ENCODE data around the gene GLB1L2.
A peak's percentile ranks its signal among the peaks of the same experiment; 100 is the strongest.
"Not testable (repeated sequence)": the region's sequence is repeated elsewhere in the genome, so short reads cannot be mapped to it uniquely, and the experiment has no call there.

The GLB1L2 gene

DNA sequence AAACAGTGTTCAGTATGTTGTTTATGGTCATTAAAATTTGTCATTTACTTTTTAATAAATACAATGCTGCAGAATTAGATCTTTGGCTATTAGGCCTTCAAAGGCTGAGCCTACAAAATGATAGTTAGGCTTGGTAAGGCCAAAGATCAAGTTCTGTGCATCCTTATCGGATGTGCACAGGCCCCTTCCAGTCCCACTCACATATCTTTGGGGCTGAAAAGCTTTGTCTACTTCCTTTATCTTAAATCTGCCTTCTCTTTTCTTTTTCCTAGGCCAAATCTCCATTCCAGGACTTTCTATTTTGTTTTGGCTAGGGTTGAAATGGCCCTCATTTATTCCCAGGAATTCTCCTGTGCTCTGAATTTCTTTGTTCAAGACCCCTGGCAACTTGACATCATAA lies 3.4 kb upstream of the GLB1L2 start:
- DNase-seq (ENCODE audit: low read depth in 2 of 2), result no peak

DNA sequence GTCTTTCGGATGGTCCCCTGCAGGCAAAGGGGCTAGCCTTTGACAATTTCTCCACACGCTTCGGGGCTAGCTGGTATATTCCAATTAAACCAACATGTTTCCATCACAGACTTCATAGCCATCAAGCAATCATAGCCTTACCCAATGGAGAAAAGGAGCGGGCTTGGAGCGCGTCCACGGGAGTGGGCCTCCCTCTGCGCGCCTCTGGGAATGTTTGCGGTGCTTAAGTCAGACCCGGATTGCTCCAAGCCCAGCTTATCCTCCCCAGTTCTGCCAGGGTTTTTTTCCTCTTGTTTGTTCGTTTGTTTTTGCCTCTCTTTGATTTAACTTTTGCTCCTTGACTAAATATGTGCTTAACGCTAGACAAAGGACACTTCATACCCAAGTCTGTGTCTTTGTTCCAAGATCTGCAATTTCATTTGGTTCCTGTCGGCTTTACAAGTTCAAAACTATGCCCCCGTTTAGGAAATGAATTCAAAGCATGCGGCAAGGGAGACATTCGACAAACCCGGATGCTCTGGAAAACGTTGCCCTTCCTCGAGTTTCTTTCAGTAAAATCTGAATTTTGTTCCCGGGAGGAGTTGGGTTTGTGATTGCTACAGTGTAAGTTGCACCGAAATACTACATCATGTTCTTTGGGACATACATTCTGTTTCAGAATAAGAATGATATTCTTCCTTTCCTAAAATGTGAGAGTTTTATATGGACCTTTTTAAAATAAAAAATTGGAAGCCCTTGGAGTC lies 1.0 kb upstream of the GLB1L2 start:
- no peak for DNase-seq (ENCODE audit: low read depth in 2 of 2)

DNA sequence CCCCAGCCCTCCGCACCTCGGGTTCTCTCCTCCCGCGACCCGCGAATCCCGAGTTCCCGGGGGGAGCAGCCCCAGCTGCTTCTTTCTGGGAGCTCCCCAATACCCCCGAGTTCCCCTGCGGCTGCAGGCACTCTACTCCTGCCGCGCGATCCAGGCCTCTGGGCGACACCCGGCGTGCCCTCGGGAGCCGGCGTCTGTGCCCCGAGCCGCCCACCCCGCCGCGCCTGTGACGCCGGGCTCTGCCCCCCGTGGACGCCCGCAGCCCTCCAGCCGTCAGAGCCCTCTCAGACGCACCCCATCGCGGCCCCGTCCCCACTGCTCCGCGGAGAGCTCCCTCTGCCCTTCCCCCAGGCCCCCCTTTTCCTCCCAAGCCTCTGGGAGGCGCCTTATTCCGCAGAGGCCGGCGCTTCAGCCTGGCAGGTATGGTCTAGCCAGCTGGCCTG lies 422 bp downstream of the GLB1L2 start:
- DNase-seq (ENCODE audit: low read depth in 2 of 2), result peak in 1 of 2 donors; percentile 17

DNA sequence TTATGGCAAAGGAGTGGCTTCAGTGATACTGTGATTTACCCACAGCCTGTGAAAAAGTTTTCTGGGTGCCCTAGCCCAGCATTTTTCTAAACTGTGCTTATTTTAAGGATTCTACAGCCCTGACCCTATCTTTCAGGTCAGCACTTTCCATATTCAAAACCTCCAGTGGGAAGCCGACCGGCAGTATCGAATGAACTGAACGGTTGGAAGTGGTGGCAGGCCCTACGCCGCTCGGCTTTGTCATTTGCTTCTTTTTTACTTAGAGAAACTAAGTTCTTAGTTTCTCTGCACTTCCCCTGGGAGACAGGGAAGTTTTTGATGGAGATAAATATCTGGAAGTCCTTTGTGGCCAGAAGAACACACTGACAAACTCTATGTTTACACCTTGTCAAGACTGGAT lies 994 bp downstream of the GLB1L2 start:
- DNase-seq (ENCODE audit: low read depth in 2 of 2), result no peak

DNA sequence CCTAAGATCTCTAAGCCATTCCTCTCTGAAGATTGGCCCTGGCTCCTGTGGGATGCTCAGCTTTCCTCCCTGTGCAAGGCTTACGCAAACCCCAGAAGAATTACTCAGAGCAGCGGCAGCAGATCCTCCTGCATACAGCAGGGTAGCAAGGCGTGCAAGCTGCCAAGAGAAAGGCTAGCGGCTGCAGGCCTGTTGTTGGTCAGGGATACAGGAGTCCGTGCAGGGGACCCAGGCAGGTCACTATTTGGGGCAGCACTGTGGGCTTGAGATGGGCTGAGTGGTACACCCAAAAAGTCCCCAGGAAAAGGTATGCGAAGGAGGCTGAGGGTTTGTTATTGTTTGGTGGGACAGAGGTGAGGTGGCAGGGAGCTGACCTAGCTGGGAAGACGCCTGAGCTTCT lies 1.5 kb downstream of the GLB1L2 start:
- no peak for DNase-seq (ENCODE audit: low read depth in 2 of 2)

DNA sequence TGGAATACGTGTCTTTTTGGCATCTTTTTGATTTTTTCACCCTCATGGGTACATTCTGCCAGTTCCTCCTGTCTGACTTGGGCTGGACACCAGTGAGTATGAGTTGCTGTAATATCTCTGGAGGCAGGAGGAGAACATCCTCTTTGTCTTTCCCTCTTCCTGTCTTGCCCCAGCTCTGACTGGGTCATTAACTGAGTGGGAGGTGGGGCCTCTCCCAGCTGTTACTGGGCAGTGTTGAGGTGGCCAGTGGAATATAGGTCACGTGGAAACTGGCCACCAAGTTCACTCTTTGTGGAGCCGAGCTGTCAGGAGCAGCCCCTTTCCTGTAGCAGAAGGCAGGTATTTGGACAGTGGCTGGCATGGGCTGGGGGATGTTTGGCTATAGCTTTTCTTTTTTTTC lies 2.2 kb downstream of the GLB1L2 start:
- no peak for DNase-seq (ENCODE audit: low read depth in 2 of 2)

DNA sequence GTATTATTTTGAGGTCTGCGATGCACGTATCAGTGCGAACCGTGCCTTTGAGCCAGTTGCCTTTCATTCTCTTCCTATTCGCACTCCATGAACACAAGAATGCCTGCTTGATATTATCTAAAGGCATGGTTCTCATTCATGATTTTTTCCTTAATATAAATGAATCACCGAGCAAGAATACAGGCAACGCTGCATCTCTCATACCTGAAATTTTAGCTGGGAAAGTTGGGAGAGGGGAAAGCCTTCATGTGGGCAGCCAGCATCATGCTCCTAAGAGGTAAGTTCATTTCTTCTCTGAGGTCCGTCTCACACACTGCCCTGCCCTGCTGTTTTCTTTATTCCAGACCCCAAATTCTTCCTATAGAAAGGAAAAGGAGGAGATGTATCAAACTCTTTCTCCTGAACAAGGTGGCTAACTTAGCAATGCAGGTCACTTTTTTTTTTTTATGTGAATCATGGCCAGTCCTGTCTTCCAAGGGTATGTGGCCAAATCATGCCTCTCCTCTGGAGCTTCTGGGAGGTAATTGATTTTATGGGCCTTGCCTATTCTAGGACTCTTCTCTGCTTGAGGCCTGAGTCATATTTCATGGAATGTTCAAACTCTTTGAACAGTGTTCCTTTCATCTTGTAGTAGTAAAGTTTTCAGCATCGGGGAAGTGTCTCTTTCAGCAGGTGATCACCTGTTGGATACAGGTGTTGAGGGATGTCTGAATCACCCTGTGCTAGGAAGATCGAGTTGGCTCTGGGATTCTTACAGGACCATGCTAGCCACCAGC lies 3.2 kb downstream of the GLB1L2 start:
- no peak for DNase-seq (ENCODE audit: low read depth in 2 of 2)

DNA sequence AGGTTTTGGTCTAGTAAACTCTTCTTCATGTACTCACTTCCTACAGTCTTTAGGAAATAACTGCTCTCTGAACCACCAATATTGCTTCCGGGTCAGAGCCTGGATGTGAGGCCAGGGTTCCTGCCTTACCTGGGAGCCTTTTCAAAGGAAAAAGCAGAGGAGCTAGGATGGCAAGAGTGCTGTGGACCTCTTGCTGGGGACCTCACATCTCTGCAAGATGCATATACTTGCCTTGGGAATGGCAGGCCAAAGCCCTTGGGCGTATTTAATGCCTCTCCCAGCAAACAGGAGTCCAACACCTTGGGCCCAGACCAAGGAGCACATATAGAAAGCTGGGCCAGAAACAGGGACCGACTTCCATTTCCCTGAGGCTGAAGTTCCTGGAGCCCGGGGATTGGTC lies 5.3 kb downstream of the GLB1L2 start:
- no peak for DNase-seq (ENCODE audit: low read depth in 2 of 2)

DNA sequence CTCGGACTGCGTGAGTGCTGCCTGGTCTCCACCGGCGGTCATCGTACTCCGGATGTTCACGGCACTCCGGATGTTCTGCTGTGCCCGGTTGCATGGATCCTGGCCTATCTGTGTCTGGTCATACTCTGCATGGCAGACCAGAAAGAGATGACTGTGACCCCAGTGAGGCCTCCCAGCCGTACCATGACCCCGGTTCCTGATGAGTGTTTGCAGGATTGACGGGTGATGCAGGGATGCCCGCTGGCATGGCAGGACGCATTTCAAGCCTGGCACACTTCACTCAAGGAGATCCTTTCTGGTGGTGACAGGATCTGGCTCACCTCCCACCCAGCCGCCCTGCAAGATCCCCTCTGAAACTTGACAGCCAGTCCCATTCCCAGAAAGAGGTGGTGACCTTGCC lies 6.3 kb downstream of the GLB1L2 start:
- no peak for DNase-seq (ENCODE audit: low read depth in 2 of 2)

DNA sequence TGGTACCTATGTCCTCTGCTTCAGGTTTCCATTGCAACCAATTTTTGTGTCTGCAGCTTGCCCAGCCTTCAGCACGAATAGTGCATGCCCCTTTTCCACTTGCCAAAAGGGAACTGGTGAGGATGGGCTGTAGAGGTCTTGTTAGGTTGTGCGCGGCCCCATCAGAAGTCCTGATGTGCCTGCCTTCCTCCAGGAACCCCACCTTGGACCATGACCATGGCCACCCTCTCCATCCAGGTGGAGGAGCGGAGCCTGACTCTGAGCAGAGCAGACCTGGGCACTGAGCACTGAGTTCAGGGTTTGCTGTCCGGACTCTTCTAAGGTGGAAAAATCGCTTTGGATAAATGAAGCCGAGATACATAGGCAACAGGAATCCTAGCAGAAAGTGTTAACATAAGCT lies 6.9 kb downstream of the GLB1L2 start:
- no peak for DNase-seq (ENCODE audit: low read depth in 2 of 2)

DNA sequence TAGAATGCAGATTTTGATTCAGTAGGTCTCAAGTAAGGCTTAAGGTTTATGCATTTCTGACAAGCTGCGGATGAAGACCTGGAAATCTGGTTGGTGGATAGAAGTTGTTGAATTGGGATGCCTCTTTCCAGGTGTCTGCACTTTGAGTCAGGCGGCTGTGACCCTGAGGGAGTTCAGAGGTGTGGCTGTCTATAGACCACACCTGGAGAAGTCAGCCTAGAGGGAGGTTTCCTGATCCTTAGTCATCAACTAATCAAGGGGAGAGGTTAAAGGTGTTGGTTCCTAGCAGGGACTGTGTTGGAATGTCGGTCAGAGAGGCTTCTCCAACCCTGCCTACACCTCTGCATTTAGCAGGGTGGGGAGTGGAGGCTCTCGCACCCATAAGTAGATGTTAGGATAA lies 8.0 kb downstream of the GLB1L2 start:
- DNase-seq (ENCODE audit: low read depth in 2 of 2), result no peak

DNA sequence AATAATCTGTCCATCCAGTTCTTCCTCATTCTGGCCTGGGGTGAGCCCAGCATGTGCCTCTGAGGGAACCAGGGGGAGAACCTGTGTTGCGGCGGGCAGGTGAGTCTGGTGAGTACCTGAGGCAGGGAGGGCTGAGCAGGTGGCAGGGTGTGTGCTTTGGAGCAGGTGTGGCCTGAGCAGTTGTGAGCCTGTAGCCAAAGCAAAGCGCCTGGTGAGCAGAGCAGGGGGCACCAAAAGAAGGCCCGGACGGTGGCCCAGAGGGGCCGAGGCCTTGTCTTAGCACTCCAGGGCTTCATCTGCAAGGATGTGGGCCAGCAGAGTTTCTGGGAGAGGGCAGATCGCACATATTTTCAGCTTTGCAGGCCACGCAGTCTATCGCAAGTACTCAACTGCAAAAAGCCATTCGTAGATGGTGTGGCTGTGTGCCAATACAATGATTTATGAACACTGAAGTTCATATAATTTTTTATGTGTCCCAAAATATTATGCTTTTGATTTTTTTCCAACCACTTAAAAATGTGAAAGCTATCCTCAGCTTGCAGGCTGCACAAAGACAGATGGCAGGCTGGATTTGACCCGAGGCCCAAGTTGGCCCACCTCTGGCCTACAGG lies 8.7 kb downstream of the GLB1L2 start:
- DNase-seq (ENCODE audit: low read depth in 2 of 2), result no peak

DNA sequence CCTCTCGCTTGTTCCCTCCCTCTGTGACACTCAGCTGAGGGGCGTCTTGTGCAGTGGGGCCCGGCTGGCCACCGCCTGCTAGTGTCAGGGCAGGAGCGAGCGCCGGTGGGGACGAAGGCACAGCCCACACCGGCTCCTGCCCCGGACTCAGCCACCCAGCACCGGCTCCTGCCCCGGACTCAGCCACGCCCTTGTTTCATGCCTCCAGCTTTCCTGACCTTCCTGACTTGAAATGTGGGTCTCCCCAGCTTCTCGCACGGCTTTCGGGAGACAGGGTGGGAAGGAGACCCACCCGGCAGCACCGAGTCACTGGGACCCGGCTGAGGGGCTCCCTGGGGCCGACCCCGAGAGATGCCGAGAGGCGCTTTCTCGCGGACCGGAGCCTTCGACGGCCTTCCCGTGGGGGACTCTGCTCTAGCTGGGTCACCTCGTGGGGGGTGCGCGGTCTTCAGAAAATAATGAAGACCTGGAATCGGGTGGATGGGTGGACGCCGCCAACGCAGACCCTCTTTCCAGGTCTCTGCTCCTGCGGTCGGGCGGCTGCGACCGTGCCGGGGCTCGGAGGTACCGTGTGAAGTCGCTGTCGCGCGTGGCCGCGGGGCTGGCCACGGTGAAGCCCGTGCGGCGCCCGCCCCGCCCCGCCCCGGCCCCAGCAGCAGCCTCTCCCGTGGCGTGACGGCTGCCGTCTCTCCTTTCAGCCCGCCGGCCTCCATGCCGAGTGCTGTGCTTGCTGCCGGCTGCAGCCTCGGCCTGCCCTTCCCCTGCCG lies 10.2 kb downstream of the GLB1L2 start:
- no peak for DNase-seq (ENCODE audit: low read depth in 2 of 2)

DNA sequence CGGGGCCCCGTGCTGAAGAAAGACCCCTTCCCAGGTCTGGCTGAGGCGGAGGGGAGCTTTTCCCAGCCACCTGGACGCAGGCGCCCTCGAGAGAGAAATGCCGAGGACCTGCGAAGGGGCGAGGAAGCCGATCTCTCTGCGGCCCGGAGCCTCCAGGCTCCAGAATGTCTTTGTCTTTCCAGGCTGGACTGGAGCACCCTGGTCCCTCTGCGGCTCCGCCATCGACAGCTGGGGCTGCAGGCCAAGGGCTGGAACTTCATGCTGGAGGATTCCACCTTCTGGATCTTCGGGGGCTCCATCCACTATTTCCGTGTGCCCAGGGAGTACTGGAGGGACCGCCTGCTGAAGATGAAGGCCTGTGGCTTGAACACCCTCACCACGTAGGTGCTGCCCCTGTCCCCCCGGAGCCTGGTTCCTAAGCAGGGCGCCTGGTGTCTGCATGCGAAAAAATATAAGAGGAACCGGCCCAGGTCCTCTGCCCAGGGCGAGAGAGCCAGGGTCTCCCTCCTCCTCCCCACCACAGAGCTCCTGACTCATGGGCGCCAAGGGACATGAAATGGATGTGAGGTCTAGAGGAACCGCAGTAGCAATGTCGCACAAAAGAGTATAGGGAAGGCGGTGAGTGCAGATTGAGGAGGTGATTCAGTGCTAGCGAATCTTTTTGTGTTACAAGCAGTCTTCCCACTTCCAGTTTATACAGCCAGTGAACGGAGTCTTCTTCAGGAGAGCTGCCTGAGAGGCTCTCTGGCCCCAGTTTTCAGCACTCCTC lies 11.0 kb downstream of the GLB1L2 start:
- no peak for DNase-seq (ENCODE audit: low read depth in 2 of 2)

DNA sequence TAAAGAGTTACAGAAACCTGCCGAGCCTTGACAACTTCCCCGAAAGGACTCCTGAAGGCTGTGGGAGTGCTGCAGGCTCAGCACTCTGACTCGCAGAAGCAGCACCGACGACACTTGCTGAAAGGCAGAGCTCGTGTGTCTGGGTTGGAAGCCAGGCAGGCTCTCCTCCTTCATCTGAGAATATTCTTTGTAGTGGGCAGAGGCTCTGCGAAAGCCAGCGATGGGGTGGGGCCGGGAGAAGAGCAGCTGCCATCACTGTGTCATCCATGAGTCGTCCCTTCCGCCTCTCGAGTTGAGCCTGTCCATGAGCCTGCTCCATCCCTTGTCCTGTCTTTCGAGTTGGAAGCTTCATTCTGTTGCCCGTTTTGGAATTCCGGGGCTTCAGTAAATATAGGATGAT lies 11.9 kb downstream of the GLB1L2 start:
- no peak for DNase-seq (ENCODE audit: low read depth in 2 of 2)

DNA sequence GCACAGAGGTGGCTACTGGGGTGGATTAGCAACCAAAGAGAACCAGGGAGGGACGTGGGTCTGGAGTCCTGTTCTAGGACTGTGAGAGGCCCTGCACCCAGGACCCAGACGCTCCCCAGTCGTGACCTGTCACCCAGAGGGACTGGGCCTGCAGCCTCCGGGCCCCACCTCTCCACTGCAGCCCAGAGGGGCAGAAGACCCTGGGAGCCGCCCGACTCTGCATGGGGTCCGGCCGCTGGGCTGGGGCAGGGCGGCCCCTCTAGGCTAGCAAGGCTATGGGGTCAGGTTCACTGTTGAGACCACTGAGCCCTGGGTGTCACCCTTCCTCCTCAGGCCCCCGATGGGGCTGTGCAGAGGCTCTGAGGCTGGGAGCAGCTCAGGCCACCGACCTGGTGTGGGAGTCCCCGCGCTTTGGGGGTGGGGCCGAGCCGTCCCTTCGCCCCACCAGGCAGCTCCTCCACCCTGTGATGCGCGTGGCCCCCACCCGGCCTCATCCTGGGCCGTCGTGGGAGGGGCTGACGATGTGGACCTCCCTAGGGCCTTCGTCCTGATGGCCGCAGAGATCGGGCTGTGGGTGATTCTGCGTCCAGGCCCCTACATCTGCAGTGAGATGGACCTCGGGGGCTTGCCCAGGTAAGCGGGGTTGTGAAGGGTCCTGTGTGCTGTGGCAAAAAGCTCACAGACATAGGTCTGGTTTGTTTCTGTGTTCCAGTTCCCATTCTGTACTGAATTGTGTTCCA lies 12.9 kb downstream of the GLB1L2 start:
- not testable (repeated sequence) for DNase-seq (ENCODE audit: low read depth in 2 of 2)

DNA sequence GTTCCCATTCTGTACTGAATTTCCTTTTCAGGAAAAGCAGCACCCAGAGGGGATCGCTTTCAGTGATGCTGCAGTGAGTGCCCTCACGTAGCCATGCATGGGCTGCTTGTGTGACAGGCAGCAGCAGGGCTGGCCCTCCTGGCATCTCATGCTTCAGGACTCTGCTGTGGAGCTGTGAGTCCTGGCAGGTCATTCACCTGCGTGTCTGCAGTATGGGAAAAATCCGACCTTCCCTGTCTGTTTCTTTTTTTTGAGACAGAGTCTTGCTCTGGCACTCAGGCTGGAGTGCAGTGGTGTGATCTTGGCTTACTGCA lies 13.4 kb downstream of the GLB1L2 start:
- no peak for DNase-seq (ENCODE audit: low read depth in 2 of 2)

DNA sequence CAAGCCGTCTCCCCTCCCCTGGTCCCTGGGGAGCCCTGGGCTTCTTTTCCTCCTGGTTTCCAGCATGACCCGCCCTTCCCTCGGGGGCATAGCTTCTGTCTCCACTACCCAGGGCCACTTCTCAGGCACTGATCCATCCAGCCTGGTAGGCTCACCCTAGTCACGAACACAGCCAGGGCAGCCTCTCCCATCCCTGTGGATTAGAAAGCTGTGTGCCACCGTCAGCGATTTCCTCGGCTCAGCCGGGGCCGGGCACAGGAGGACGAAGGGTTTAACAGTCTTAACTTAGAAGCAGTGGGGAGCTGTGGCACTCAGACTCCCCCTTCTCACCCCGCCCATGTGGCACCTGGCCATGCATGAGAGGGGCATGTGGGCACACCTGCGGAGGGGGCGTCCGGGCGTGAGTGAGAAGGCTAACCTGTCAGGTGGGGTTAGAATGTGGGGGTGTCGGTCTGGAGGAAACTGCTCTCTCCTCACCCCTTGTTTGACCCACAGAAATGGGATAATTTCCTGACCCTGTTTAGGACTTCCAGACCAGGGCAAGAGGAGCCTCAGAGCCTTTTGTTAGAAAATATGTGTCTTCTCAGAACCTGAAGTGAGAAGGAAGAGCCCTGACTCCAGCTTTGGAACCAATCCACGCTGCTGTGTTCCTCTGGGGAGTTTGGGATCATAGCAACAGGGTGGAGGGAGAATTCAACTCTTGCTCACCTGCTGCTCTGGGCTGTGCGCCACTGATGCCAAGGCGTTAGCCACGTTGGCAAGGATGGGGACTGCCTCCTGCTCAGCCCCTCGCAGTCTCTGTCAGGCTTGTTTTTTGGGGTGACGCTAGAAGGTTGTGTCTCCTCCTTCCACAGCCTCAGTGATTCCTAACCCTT lies 14.6 kb downstream of the GLB1L2 start:
- DNase-seq (ENCODE audit: low read depth in 2 of 2), result no peak

DNA sequence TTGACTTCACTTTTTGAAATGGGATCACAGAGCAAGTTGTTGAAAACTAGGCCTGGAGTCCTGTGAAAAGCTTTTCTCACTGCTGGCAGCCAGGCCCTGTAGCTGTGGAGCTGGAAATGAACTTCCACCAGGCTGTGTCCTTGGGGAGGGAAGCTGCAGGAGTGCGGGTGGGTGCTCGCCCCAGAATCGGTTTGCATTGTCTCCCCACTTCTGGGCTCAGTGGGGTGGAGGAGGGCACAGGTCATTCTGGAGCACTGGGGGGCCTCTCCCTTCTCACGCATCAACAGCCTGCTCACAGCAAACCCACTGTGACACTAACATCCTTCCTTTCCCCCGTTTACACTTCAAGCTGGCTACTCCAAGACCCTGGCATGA lies 15.2 kb downstream of the GLB1L2 start:
- no peak for DNase-seq (ENCODE audit: low read depth in 2 of 2)

DNA sequence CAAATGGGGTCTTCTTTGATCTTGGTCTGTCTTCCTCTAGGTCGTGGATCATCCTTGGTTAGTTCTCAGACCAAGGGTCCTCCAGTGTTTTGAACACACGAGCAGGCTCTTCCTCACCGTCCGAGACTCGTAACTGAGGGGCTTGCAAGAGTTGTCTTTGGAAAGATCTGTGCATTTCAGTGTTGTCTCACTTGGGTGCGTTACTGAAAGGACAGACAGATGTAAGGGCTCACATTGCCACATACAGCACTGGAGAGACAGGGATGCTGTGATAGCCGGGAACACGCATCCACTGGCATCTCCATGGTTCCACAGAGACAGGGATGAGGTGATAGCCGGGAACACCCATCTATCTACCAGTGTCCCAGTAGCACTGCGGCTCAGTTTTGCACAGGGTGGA lies 15.7 kb downstream of the GLB1L2 start:
- no peak for DNase-seq (ENCODE audit: low read depth in 2 of 2)
